CMK (cell line): Measurements from ENCODE around the gene AKAP13.

Source experiments
- DNase-seq: peaks from one replicate; pipeline ENCODE4 v3.0.0-alpha.2; 2010; ENCODE audit warnings: low read depth

Gene AKAP13

GRCh38 chr15:85540085-85540797 lies 159.8 kb downstream of the AKAP13 start:
- no peak for DNase-seq

DNA sequence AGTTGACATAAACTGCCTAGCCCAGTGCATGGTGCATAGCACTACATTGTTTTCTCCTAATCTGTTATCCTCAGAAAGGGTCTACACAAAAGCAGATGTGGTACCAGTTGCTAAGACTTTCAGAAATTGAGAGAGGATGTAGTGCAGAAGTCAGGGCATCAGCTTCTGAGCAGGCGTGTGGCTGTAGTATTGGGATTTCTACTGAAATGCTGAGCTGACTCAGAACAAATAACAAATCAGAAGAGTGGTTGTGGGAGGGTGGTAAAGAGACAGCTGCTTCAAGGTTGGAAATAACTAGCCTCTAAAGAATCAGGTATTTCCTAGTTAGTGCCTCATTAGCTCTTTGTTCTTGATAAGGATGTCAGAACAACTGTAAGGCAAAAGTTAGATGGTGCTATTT lies 161.3 kb downstream of the AKAP13 start:
- no peak for DNase-seq

DNA sequence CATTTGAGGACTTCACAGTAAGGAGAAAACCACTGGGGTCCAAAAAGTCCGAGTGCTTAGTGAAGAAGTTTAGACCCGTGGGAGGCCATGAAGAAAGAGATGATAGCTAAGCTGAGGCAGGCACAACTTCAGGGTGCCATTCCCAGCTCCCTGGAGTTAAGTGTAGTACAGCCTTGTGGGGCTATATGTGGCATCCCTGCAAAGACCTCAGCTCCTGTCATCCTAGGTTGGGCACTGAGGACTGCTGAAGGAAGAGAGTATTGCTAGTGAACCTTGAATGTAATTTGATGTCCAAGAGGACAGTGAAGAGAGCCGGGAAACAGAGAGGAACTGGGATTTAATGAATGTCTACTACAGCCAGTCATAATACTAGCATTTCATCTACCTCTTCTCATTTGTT lies 162.1 kb downstream of the AKAP13 start:
- no peak for DNase-seq

- DNase-seq = no peak
Observed at GRCh38 chr15:85542895-85543331, 162.5 kb downstream of the AKAP13 start.

DNA sequence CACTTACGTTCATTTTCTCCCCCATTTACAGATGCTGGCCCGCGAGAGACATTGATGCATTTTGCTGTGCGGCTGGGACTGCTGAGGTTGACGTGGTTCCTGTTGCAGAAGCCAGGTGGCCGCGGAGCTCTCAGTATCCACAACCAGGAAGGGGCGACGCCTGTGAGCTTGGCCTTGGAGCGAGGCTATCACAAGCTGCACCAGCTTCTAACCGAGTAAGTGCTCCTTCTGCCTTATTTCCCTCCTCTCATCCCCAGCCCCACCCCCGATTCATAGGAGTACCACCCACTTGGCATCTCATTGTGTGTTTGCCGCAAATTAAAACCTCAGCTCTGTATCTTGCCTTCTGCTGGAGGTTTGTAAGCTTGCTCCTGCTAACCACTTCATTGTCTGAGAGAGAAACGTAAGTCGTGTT lies 163.3 kb downstream of the AKAP13 start:
- no peak for DNase-seq

- DNase-seq = no peak
Observed at GRCh38 chr15:85545185-85545584, 164.8 kb downstream of the AKAP13 start.

- DNase-seq = no peak
Observed at GRCh38 chr15:85545752-85546151, 165.3 kb downstream of the AKAP13 start.

DNA sequence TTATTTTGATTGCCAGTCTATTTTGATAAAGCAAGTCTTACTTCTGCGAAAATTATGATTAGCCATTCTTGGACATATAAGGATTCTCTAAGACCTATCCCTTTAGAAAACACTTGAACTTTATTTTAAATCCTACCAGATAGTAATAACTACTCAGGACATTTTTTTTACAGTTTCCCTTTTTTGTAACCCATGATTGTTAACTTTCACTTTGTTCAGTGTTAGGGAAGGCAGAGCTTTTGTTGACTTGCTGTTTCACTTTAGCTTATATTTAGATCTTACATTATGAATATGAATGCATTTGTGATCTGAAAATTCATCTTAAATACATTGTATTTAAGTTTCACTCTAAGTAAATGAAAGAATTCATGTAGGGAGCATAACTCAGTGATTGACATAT lies 167.0 kb downstream of the AKAP13 start:
- DNase-seq = no peak

DNA sequence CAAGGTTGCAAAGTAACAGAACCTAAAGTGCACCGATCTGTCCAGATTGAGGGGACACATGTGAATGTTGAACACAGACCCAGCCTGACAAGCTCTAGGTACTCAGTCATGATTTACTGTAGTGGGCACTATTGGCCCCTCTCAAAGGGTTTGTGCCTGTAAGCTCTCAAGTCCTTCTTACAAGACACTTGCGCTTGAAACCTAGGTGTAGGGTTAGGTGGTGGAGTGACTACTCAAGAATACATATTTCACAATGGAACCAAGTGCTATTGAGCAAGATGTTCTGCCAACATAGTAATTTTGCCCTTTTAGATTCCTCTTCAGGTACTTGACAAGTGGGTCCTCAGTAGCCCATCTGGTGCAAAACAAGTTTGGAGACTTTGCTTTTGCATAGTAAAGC lies 169.9 kb downstream of the AKAP13 start:
- no peak for DNase-seq

DNA sequence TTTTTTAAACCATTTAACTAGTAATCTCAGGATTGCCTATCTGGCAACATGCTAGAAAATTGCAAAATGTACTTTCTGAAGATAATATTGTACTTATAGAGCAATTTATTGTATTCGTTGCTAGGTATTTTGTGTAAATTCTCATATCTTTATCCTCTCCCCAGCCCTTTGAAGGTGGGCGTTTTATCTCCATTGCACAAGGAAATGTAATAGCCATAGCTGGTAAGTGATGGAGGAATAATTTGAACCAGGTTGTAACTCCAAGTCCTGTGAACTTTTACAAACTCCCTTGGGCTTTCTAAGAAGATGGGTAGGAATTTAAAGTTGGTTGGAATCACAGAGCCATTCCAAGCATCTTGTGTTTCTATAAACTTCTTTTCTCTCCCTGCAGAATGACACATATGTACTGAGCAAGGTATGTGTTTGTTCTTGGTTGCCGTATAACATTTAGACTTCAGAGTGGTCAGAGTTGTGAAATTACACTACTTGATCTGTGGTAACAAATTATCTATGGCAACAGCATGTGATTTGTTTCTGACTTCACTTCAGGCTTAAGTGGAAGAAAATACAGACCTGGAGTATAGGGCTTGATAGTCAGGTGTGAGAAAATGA lies 170.9 kb downstream of the AKAP13 start:
- DNase-seq = no peak

DNA sequence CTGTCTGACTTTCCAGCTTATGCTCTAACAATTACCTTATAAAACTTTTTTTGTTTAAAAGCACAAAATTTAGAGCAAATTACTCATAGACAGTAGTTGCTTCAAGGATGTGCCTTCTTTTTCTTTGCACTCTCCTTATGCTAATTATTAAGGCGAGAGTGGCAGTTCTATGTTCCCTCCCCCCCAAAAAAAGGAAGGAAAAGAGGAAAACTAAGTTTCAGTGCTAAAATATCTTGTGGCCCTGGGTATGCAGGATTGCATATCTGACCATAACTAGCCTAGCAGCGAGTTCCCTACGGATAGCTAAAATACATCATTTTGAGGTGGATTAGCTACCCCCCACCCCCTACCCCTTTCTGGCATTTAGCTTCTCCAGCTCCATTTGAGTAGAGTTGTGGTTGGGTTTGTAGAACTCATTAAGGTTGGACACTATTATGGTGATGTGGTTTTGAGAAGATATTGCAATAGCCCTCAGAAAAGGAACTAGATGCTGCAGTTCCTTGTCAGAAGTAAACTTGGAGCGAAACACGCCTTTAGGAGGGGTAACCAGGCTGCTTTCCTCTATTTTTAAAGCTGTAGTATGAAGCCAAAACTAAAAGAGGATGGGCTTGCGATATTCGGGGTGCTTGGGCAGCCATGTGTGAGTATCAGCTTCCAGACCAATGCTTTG lies 174.6 kb downstream of the AKAP13 start:
- no peak for DNase-seq

DNA sequence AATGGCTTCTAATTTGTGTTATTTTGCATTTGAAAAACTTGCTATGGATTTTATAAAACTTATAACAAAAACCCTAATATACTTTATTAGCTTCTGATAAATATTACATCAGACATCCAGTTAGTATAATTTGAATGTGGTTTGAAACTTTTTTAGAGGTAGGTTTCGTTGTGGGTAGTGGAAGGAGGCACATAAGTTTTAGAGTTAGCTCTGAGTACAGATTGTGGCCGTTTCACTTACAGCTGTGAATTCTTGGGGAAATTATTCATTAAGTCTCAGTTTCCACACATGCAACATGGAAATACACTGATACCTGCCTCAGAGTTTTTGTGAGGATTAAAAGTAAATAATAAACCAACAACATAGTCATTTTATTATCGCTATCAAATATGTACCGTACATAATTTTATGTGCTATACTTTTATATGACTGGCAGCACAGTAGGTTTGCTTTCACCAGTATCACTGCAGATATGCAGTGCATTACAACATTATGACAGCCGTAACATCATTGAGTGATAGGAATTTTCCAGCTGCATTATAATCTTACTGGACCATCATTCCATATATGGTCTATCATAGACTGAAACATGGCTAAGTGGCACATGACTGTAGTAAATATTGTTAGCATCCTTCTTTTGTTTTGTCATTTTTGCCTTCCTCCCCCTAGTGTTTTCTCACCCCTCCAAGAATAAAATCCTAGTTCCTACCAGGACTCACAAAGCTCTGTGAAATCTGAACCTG lies 175.6 kb downstream of the AKAP13 start:
- DNase-seq = no peak

GRCh38 chr15:85556618-85556895 lies 176.2 kb downstream of the AKAP13 start:
- DNase-seq = no peak

DNA sequence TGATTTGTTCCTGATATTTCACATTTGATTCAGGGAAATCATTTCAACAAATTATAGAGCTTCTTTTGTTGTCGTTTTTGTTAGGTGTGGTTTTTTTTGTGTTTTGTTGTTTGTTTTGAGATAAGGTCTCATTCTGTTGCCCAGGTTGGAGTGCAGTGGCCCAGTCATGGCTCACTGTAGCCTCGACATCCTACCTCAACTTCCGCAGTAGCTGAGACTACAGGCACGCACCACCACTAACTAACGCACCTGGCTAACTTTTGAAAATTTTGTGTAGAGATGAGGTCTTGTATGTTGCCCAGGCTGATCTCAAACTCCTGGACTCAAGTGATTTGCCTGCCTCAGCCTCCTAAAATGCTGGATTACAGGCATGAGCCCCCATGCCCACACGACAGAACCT lies 177.0 kb downstream of the AKAP13 start:
- no peak for DNase-seq

GRCh38 chr15:85558848-85559247 lies 178.4 kb downstream of the AKAP13 start:
- DNase-seq = no peak

GRCh38 chr15:85559530-85559929 lies 179.1 kb downstream of the AKAP13 start:
- no peak for DNase-seq

DNA sequence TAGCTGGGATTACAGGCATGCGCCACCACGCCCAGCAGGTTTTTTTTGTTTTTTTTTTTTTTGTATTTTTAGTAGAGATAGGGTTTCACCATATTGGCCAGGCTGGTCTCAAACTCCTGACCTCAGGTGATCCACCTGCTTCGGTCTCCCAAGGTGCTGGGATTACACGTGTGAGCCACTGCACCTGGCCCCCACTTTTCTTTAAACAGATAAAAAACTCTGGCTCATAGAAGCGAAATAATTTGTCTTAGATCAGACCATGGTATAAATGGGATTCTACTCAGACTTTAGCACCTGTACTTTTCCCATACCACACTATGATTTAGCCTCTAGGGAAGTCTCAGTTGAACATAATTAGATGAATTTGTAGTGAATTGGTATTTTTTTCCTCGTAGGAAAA lies 182.4 kb downstream of the AKAP13 start:
- DNase-seq = no peak

GRCh38 chr15:85563328-85563727 lies 182.9 kb downstream of the AKAP13 start:
- DNase-seq = no peak

- no peak for DNase-seq
Observed at GRCh38 chr15:85563731-85564130, 183.3 kb downstream of the AKAP13 start.

- DNase-seq = no peak
Observed at GRCh38 chr15:85564686-85565085, 184.3 kb downstream of the AKAP13 start.

DNA sequence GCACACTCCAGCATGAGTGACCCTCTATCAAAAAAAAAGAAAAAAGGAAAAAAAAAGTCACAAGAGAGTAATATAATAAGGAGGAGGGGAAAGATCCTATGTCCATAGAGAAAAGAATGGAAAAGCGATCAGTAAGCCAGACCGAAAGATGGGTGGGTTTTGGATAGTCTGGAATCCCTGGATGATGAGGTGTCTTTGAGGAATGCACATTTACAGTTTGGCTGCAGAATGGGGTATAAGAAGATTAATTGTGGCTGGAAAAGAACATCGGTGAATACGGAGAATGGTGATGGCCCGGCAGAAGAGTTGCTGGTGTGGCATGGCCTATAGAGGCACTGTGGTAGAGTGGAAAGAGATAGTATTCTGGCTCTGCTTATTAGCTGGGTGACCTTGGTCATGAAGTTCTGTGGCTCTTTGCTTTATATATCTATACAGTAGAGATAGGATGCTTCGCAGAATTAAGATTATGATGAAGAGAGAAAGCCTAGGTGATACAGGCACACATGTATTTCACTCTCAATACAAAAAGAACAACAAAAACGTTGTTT lies 187.9 kb downstream of the AKAP13 start:
- no peak for DNase-seq

- DNase-seq = no peak
Observed at GRCh38 chr15:85570336-85570735, 189.9 kb downstream of the AKAP13 start.

- DNase-seq = no peak
Observed at GRCh38 chr15:85571780-85572179, 191.4 kb downstream of the AKAP13 start.
